ENCODE data around the gene BARD1.

DNA sequence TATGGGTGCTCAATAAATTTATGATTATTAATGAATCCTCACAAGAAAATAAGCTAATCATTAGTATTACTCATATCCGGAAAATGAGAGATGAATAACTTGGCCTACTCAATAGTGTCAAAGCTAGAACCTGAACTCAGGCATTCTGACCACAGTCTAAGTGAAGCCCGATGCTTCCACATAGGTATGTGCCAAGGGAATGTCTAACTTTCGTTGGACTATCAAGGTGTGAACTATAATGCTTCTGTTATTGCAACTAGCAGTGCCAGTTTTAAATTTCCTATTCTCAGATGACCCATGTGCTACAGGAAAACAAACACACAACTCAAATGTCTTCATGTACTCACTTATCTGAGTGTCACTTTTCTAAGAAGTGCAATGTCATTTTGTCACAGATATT lies 1.8 kb downstream of the BARD1 start:
- TF ChIP-seq, protein P1, sequence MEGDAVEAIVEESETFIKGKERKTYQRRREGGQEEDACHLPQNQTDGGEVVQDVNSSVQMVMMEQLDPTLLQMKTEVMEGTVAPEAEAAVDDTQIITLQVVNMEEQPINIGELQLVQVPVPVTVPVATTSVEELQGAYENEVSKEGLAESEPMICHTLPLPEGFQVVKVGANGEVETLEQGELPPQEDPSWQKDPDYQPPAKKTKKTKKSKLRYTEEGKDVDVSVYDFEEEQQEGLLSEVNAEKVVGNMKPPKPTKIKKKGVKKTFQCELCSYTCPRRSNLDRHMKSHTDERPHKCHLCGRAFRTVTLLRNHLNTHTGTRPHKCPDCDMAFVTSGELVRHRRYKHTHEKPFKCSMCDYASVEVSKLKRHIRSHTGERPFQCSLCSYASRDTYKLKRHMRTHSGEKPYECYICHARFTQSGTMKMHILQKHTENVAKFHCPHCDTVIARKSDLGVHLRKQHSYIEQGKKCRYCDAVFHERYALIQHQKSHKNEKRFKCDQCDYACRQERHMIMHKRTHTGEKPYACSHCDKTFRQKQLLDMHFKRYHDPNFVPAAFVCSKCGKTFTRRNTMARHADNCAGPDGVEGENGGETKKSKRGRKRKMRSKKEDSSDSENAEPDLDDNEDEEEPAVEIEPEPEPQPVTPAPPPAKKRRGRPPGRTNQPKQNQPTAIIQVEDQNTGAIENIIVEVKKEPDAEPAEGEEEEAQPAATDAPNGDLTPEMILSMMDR (IDR thresholded peaks at IDR 0.05): no peak
- TF ChIP-seq POLR2A (IDR thresholded peaks at IDR 0.05): no peak

All from testis (tissue), 2 donors.